GM12878 (cell line): ENCODE measurements around the gene MKRN1. TPM values are rescaled to one million over a fixed set of nuclear protein-coding genes. Genes with fewer than 3 reads are reported as not detected.

Experiments used
- ATAC-seq: fragments of 200-7000 bp; cut with Tn5 transposase; 3 replicates; pipeline ENCODE4 v1.9.1; 2020; ENCODE audit warnings: mild to moderate bottlenecking, moderate library complexity
- BruUV-seq: library from RNA; stranded (reverse); fragments of 400-500 nt; replicated peaks from 2 replicates; lab custom pipeline; 2021; lab: Mats Ljungman, UMichigan
- CTCF ChIA-PET: fragments of 300-600 bp; sonication (Branson Sonifier 250); formaldehyde crosslinking; extraction: SDS; loops from one replicate; lab custom pipeline; 2021; ENCODE audit warnings: inconsistent platforms; lab: Yijun Ruan, JAX
- POLR2A ChIA-PET: fragments of 350-600 bp; formaldehyde crosslinking; extraction: SDS; loops from one replicate; lab custom pipeline; 2021; ENCODE audit warnings: inconsistent platforms; lab: Charles Lee
- RAD21 ChIA-PET: fragments of 300-600 bp; sonication (Branson Sonifier 250); formaldehyde crosslinking; loops from one replicate; lab custom pipeline; 2023; ENCODE audit warnings: antibody characterized with exemption; ENCODE audit not compliant: unreplicated experiment; lab: Charles Lee
- SMC1A ChIA-PET: fragments of 300-600 bp; sonication (Branson Sonifier 250); formaldehyde crosslinking; loops from one replicate; lab custom pipeline; 2023; ENCODE audit not compliant: unreplicated experiment, uncharacterized antibody; lab: Charles Lee
- DNase-seq: peaks from one replicate; pipeline ENCODE4 v3.0.0-alpha.2; 2011; ENCODE audit warnings: low read depth, low spot score
- FAIRE-seq: peaks from 3 replicates; lab custom pipeline; 2011; peaks lifted over from hg19 to GRCh38; lab: Jason Lieb, UNC
- H2AFZ ChIP-seq: 2 replicates; pipeline ENCODE4 v1.6.0; 2011; ENCODE audit warnings: low read depth, low read length, control low read depth; ENCODE audit not compliant: control insufficient read depth
- H3K27ac ChIP-seq: 2 replicates; pipeline ENCODE4 v1.5.1; 2011; ENCODE audit warnings: control low read depth; ENCODE audit not compliant: control insufficient read depth, insufficient read depth
- H3K27me3 ChIP-seq, 2 experiments: replicated peaks in 1 of 2; 2 replicates each; pipeline versions ENCODE4 v1.6.0 to v1.6.1; 2011; ENCODE audit warnings: low read length in 1 of 2; ENCODE audit not compliant: control insufficient read depth in 2 of 2, insufficient read depth in 2 of 2
- H3K36me3 ChIP-seq, 2 experiments: 2 replicates each; pipeline ENCODE4 v1.5.1; 2011; ENCODE audit warnings: low read length in 1 of 2; ENCODE audit not compliant: control insufficient read depth in 2 of 2, insufficient read depth in 2 of 2
- H3K4me1 ChIP-seq: 2 replicates; pipeline ENCODE4 v1.6.1; 2011; ENCODE audit warnings: mild to moderate bottlenecking, low read length, moderate library complexity, mixed read lengths; ENCODE audit not compliant: control insufficient read depth, insufficient read depth
- H3K4me2 ChIP-seq: 2 replicates; pipeline ENCODE4 v1.6.0; 2011; ENCODE audit warnings: control low read depth; ENCODE audit not compliant: control insufficient read depth, insufficient read depth
- H3K4me3 ChIP-seq: fragments of 200-600 bp; sonication (generic); 2 replicates; pipeline ENCODE4 v1.5.1; 2016
- H3K79me2 ChIP-seq: 2 replicates; pipeline ENCODE4 v1.6.0; 2011; ENCODE audit warnings: low read length; ENCODE audit not compliant: control insufficient read depth, insufficient read depth
- H3K9ac ChIP-seq: 2 replicates; pipeline ENCODE4 v1.8.0; 2011; ENCODE audit warnings: low read length, control low read depth, mixed read lengths; ENCODE audit not compliant: control insufficient read depth, insufficient read depth
- H3K9me3 ChIP-seq: replicated peaks from 3 replicates; pipeline ENCODE4 v1.5.1; 2011; ENCODE audit warnings: mild to moderate bottlenecking, low read length; ENCODE audit not compliant: control insufficient read depth, insufficient read depth
- H4K20me1 ChIP-seq: 2 replicates; pipeline ENCODE4 v1.6.0; 2011; ENCODE audit not compliant: control insufficient read depth, insufficient read depth
- BMI1 ChIP-seq: fragments of 450-650 bp; IDR thresholded peaks from 2 replicates; pipeline ENCODE4 v1.6.1; 2016; ENCODE audit warnings: mild to moderate bottlenecking, moderate library complexity, borderline replicate concordance
- CHD1 ChIP-seq: IDR thresholded peaks from 2 replicates; pipeline ENCODE4 v1.6.1; 2012; ENCODE audit warnings: low read depth, low read length, improper control_type of control experiment
- EGR1 ChIP-seq, 2 experiments: IDR thresholded peaks; 1 replicate in 1 of 2; 2 replicates in 1 of 2; pipeline ENCODE4 v1.6.1; 2011 to 2012; ENCODE audit warnings: low read depth in 2 of 2, low read length in 2 of 2, borderline replicate concordance in 1 of 2, mild to moderate bottlenecking in 1 of 2, moderate library complexity in 1 of 2
- GATAD2B ChIP-seq: fragments of 450-650 bp; conservative IDR thresholded peaks from 2 replicates; pipeline ENCODE4 v1.6.1; 2017; ENCODE audit warnings: low read depth, mild to moderate bottlenecking, moderate library complexity
- HDAC6 ChIP-seq: fragments of 200-600 bp; sonication (generic); IDR thresholded peaks from one replicate; pipeline ENCODE4 v1.8.0; 2017; ENCODE audit warnings: antibody characterized with exemption; ENCODE audit not compliant: unreplicated experiment
- JUND ChIP-seq: IDR thresholded peaks from 2 replicates; pipeline ENCODE4 v1.6.1; 2012; ENCODE audit warnings: low read depth, mild to moderate bottlenecking, low read length, improper control_type of control experiment, moderate library complexity
- PAX8 ChIP-seq: fragments of 450-650 bp; IDR thresholded peaks from 2 replicates; pipeline ENCODE4 v1.6.1; 2017; ENCODE audit warnings: mild to moderate bottlenecking, moderate library complexity
- POLR2AphosphoS2 ChIP-seq: IDR thresholded peaks from 2 replicates; pipeline ENCODE4 v1.6.1; 2011; ENCODE audit warnings: low read depth, mild to moderate bottlenecking, low read length, improper control_type of control experiment, moderate library complexity
- POLR2AphosphoS5 ChIP-seq: IDR thresholded peaks from 2 replicates; pipeline ENCODE4 v1.6.1; 2011; ENCODE audit warnings: mild to moderate bottlenecking, low read length, inconsistent platforms
- SMC3 ChIP-seq: IDR thresholded peaks from 2 replicates; pipeline ENCODE4 v1.6.1; 2011; ENCODE audit warnings: low read length, improper control_type of control experiment, borderline replicate concordance
- SREBF2 ChIP-seq: IDR thresholded peaks from 2 replicates; pipeline ENCODE4 v1.6.1; 2012; ENCODE audit warnings: mild to moderate bottlenecking, low read length
- TCF12 ChIP-seq: IDR thresholded peaks from 2 replicates; pipeline ENCODE4 v1.6.1; 2011; ENCODE audit warnings: low read depth, mild to moderate bottlenecking, low read length
- TCF7 ChIP-seq: IDR thresholded peaks from 2 replicates; pipeline ENCODE4 v1.6.1; 2014; ENCODE audit warnings: antibody characterized with exemption, borderline replicate concordance
- ZNF207 ChIP-seq: fragments of 450-650 bp; IDR thresholded peaks from 2 replicates; pipeline ENCODE4 v1.6.1; 2014; ENCODE audit warnings: antibody characterized with exemption, mild to moderate bottlenecking, borderline replicate concordance
- WGBS: methylation state at CpG from one replicate; pipeline ENCODE4 v1.1.6; 2016; ENCODE audit warnings: low lambda C conversion rate; ENCODE audit not compliant: insufficient replicate concordance, insufficient coverage; ENCODE audit errors: missing lambda C conversion rate; 5-methylcytosine and 5-hydroxymethylcytosine counted together
- in situ Hi-C: fragments of 300-500 bp; cut with MboI; formaldehyde crosslinking; loops from 9 replicates; pipeline ENCODE4 v1.14.3; 2018; ENCODE audit warnings: mixed read lengths
- intact Hi-C: fragments of 100-400 bp; cut with micrococcal nuclease; formaldehyde crosslinking; loops from one replicate; pipeline ENCODE4 v1.14.2; 2022; ENCODE audit not compliant: unreplicated experiment
- polyA plus RNA-seq, 11 experiments: library from polyadenylated mRNA; depleted of rRNA in 4 of 11; unstranded in 6 of 11; stranded (reverse) in 5 of 11; fragments of >200 nt; fragmentation: Nextera tagmentation in 4 of 11; fragmentation: Illumina TruSeq in 1 of 11; extraction: Ambion mirVana in 4 of 11; extraction: Trizol in 1 of 11; gene quantifications; 1 replicate in 1 of 11; 2 replicates in 10 of 11; pipeline versions ENCODE4 v1.2.1 to v1.2.3, GENCODE V29; 2011 to 2016; ENCODE audit warnings: inconsistent platforms in 2 of 11, missing spikeins in 2 of 11, low read depth in 1 of 11
- total RNA-seq, 4 experiments: library from RNA; depleted of rRNA in 3 of 4; stranded (reverse); fragments of >200 nt in 3 of 4; fragmentation: Illumina TruSeq in 1 of 4; extraction: Trizol in 1 of 4; gene quantifications; 2 replicates each; pipeline versions ENCODE4 v1.2.1 to v1.2.3, GENCODE V29; 2013 to 2021
- TF ChIP-seq, protein P1 (sequence below): IDR thresholded peaks from 2 replicates; pipeline ENCODE4 v1.6.1; 2012; ENCODE audit warnings: improper control_type of control experiment, low read depth, low read length; ENCODE audit not compliant: insufficient replicate concordance

The MKRN1 gene
- total and polyA plus RNA-seq, 10 of the 15 experiments (the other 5 are each of a cell fraction or from before 2014, with no cell fraction given), result 19.1 to 61.3 (median 50.6) TPM

GRCh38 chr7:140497241-140497769 is 18.0 kb upstream of the MKRN1 start:
- POLR2A ChIA-PET, result no interaction called here
- DNase-seq (no peak), ATAC-seq (no peak), FAIRE-seq (no peak)
- SMC1A ChIA-PET, result no interaction called here
- H4K20me1 ChIP-seq, result no peaks in the 10 kb centered on the region
- no peak overlapping the region for H3K4me2 ChIP-seq
- no peak overlapping the region for H3K27ac ChIP-seq
- intact Hi-C loops (no loop called here), in situ Hi-C loops (no loop called here)
- H3K4me3 ChIP-seq, result no peak overlapping the region
- no peaks in the 10 kb centered on the region for H3K9me3 ChIP-seq
- H3K4me1 ChIP-seq, result no peaks in the 10 kb centered on the region
- RAD21 ChIA-PET, result interaction anchor here (2.2 kb wide), 1 partner anchor 20 kb away, joined by 8 read pairs; no protein-coding TSS in a partner anchor
- H2AFZ ChIP-seq, result no peak overlapping the region
- CTCF ChIA-PET, result no interaction called here
- no peaks in the 10 kb centered on the region for H3K79me2 ChIP-seq
- WGBS, result 79% methylated on average over 5 of the region's 5 CpGs
- H3K36me3 ChIP-seq, result no peaks in the 10 kb centered on the region
- no peak for TF ChIP-seq EGR1 (IDR thresholded peaks at IDR 0.05; ENCODE audit: borderline replicate concordance in 1 of 2, low read depth in 2 of 2, low read length in 2 of 2)
- no peak for TF ChIP-seq JUND
- no peak for TF ChIP-seq ZNF207
- TF ChIP-seq SMC3, result no peak
- TF ChIP-seq SREBF2, result no peak
- TF ChIP-seq POLR2AphosphoS2, result no peak
- no peak for TF ChIP-seq HDAC6
- no peak for TF ChIP-seq BMI1
- TF ChIP-seq, protein P1, sequence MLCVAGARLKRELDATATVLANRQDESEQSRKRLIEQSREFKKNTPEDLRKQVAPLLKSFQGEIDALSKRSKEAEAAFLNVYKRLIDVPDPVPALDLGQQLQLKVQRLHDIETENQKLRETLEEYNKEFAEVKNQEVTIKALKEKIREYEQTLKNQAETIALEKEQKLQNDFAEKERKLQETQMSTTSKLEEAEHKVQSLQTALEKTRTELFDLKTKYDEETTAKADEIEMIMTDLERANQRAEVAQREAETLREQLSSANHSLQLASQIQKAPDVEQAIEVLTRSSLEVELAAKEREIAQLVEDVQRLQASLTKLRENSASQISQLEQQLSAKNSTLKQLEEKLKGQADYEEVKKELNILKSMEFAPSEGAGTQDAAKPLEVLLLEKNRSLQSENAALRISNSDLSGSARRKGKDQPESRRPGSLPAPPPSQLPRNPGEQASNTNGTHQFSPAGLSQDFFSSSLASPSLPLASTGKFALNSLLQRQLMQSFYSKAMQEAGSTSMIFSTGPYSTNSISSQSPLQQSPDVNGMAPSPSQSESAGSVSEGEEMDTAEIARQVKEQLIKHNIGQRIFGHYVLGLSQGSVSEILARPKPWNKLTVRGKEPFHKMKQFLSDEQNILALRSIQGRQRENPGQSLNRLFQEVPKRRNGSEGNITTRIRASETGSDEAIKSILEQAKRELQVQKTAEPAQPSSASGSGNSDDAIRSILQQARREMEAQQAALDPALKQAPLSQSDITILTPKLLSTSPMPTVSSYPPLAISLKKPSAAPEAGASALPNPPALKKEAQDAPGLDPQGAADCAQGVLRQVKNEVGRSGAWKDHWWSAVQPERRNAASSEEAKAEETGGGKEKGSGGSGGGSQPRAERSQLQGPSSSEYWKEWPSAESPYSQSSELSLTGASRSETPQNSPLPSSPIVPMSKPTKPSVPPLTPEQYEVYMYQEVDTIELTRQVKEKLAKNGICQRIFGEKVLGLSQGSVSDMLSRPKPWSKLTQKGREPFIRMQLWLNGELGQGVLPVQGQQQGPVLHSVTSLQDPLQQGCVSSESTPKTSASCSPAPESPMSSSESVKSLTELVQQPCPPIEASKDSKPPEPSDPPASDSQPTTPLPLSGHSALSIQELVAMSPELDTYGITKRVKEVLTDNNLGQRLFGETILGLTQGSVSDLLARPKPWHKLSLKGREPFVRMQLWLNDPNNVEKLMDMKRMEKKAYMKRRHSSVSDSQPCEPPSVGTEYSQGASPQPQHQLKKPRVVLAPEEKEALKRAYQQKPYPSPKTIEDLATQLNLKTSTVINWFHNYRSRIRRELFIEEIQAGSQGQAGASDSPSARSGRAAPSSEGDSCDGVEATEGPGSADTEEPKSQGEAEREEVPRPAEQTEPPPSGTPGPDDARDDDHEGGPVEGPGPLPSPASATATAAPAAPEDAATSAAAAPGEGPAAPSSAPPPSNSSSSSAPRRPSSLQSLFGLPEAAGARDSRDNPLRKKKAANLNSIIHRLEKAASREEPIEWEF, result no peak
- no peak for TF ChIP-seq TCF12
- TF ChIP-seq TCF7, result no peak
- TF ChIP-seq PAX8, result no peak
- no peak for TF ChIP-seq CHD1
- no peak for TF ChIP-seq POLR2AphosphoS5
- TF ChIP-seq GATAD2B, result no peak
- H3K27me3 ChIP-seq, result no peaks in the 10 kb centered on the region
- no peak overlapping the region for H3K9ac ChIP-seq
- no TSS peak for BruUV-seq
